DMS153 treated with DMSO at 0.1 percent for 48 hours (cell line): ENCODE results near the gene FMO5.

Experiments used
- DNase-seq: peaks from one replicate; lab custom pipeline; 2025; ENCODE audit not compliant: unreplicated experiment; lab: John Stamatoyannopoulos, UW

FMO5 gene

GRCh38 chr1:147152772-147153171 is 72.4 kb downstream of the FMO5 start:
- DNase-seq = no peak

- DNase-seq = no peak
Observed at GRCh38 chr1:147151244-147151643, 73.9 kb downstream of the FMO5 start.

GRCh38 chr1:147142886-147143285 is 82.3 kb downstream of the FMO5 start:
- no peak for DNase-seq
